8988T (cell line): ENCODE results near the gene POGLUT3.
A peak's percentile ranks its signal among the peaks of the same experiment; 100 is the strongest.

ENCODE experiments used
- DNase-seq: peaks from one replicate; pipeline ENCODE4 v3.0.0; 2011

Gene POGLUT3, protein sequence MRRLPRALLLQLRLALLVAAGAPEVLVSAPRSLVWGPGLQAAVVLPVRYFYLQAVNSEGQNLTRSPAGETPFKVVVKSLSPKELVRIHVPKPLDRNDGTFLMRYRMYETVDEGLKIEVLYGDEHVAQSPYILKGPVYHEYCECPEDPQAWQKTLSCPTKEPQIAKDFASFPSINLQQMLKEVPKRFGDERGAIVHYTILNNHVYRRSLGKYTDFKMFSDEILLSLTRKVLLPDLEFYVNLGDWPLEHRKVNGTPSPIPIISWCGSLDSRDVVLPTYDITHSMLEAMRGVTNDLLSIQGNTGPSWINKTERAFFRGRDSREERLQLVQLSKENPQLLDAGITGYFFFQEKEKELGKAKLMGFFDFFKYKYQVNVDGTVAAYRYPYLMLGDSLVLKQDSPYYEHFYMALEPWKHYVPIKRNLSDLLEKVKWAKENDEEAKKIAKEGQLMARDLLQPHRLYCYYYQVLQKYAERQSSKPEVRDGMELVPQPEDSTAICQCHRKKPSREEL

GRCh38 chr11:108498046-108498815 lies at the start of gene POGLUT3:
TSS of gene POGLUT3 (minus strand) at chr11:108498384. CDS start at chr11:108498366, 18 bp downstream.
- DNase-seq: peak; percentile 79

DNA sequence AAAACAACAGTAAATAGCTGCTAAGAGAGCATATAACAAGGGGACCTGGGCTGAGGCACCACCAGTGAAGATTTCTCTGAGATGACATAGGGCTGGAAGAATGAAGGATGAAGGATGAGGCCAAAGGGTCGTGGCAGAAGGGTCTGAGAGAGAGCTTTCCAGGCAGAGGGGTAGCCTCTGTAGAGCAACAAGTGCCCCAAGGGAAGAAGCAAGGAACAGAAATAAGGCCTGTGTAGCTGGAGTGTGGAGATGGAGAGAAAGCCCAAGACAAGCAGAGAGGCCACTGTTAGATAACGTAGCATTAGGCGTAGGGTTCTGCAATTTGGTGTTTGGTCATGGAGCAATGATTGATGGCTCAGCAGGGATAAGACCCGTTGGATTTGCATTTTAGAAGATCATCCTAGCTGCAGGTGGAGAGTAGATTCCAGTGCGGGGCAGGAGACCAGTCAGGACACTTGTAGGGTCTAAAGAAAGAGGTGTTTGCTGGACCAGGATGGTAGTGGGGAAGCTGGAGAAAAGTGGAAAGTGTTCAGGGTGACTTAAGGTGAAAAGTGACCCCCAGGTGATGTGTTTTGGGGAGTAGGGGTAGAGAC lies 47.8 kb upstream of the POGLUT3 start:
- no peak for DNase-seq

DNA sequence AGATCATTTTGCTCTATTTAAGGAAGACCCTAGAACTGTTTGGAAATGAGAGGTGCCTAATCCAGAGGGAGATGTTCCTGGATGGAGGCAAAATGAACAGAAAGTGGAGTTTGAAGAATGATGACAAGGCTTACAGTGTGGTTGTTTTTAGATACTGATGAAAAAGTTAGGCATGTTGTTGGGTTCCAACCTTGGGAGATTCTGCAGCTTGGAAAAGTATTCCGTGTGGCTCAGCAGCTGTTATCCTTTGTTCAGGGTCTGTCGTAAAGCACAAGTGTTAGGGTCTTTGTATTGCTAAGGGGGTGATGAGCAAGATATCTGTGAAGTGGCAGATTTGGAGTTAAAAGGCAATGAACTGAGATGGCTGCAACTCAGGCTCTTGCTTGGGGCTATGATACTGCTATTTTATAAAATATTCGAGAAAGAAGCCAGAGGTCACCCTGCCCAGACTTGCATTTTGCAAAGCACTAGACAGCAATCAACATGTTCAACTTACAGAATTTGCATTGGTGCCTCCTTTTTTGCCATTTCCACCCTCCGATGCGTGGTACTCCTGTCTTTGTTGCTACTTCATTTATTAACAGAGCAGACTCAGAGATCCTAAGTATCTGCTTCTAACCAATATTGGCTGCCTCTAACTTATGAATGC lies 45.3 kb upstream of the POGLUT3 start:
- no peak for DNase-seq

- DNase-seq: no peak
Observed at GRCh38 chr11:108541531-108541930, 43.3 kb upstream of the POGLUT3 start.

GRCh38 chr11:108538502-108538901 lies 40.3 kb upstream of the POGLUT3 start:
- no peak for DNase-seq

DNA sequence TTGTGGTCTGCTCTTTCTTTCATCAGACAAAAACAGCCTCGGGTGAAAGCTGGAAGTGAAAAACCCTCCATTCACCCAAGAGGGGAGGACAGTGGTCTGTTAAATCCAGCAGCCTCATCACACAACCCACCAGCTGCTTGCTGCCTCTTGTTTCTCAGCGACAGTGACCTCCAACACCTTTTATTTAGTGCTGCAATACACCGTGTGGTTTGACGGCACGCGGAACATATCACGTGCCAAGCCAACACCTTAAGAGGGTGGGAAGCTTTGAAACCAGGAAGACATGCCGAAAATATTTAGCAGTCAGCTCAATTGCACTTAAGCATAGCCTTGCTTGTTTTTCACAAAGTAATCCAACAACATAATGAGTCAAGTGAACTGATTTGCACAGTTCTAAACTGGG lies 39.8 kb upstream of the POGLUT3 start:
- DNase-seq: no peak

DNA sequence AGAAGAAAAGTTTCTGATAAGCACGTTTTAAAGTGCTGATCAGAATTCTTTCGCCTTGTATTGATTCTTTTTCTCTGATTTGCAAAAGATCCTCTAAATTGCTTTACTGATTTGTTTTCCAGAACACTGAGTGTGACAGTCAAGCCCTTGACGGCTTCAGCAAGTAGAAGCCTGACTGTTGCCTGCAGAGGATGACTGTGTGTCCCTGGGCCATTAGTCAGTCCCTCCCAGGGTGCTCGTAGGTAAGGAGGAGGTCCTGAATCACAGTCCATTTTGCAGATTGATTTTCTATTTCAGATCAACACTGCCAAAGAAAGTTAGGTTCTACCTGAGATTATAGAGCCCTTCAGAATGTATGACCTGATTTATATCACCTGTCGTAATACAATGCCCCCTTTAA lies 38.6 kb upstream of the POGLUT3 start:
- no peak for DNase-seq

- no peak for DNase-seq
Observed at GRCh38 chr11:108535384-108535955, 37.3 kb upstream of the POGLUT3 start.

DNA sequence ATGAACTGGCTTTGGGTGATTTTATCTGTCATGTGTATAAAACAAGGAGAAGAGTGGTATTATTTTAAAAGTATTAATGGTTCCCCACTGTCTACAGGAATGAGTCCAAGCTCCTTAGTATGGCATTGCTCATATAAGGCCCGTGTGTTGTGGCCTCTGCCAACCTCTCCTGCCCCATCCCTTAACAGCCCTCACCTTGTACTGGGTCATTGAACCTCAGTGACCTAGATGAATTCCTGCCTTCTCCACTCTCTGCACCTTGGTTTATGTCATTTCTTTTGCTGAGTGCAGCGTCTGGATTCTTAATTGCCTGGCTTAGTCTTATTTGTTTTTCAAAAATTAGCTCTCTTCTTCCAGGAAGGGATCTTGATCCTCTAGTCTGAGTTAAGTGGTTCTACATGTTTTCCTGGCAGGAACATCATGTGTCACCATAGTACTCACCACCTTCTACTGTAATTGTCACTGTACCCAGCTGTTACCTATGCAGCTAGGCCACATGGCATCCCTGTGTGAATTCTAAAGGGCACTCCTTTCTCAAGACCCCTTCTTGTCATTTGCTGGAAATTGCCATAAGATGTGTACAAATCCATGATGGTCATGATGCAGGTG lies 36.2 kb upstream of the POGLUT3 start:
- DNase-seq: no peak

- no peak for DNase-seq
Observed at GRCh38 chr11:108530426-108530825, 32.2 kb upstream of the POGLUT3 start.

DNA sequence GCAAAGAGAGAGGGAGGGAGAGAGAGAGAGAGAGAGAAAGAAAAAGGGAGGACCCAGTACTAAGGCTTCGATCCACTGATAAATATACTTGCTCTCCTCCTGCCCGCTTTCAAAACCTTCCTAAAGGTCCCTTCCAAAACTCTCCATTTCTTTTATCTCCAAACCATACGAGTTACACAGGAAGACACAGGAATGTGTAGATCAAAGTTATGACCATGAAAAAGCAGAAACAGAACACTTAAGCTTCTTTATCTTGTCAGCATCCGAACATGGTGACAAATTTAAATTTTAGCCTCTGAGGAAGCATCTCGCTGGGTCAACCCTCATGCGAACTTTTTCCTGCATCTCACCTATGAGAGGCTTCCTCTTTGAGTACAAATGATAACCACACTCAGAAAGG lies 29.2 kb upstream of the POGLUT3 start:
- DNase-seq: no peak

GRCh38 chr11:108525161-108525560 lies 27.0 kb upstream of the POGLUT3 start:
- DNase-seq: no peak

GRCh38 chr11:108524422-108524821 lies 26.2 kb upstream of the POGLUT3 start:
- no peak for DNase-seq

DNA sequence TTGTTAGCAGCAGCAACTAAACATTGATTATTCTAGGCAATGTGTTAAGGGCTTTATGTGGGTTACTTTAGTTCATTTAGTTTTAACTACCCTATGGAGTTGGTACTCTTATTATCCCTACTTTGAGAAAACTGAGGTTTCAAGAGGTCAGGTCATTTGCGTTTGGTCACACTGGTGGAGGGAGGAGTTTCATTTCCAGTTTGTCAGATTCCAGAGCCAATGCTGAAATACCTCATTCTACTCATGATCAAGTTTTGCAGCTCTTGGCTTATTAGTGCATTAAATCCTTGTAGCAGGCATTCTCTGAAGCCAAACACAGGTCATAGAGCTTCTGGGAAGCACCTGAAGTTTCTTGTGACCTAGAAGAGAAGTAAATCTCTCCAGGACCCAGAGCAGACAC lies 24.1 kb upstream of the POGLUT3 start:
- DNase-seq: no peak

GRCh38 chr11:108518581-108518980 lies 20.4 kb upstream of the POGLUT3 start:
- no peak for DNase-seq

DNA sequence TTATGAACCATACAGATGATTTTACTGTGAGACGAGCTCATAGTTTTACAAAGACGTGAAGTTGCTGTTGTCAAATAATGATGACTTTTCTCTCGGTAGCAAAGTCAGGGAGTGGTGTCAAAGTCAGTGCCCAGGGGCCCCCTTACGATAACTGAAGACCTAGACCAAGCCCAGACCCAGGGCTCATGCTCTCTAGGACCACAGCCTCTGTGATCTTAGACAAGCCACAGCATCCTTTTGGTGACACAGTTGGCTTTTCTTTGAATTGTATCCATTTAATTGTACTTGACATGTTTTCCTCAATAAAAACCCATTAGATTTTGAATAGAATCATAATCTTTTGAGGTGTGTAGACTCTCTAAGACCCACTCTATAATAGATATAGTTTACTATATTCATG lies 17.9 kb upstream of the POGLUT3 start:
- no peak for DNase-seq

GRCh38 chr11:108512708-108513107 lies 14.5 kb upstream of the POGLUT3 start:
- DNase-seq: no peak

- DNase-seq: no peak
Observed at GRCh38 chr11:108511851-108512474, 13.8 kb upstream of the POGLUT3 start.

GRCh38 chr11:108508653-108509593 lies 10.7 kb upstream of the POGLUT3 start:
- DNase-seq: no peak

- no peak for DNase-seq
Observed at GRCh38 chr11:108501396-108501795, 3.2 kb upstream of the POGLUT3 start.

- no peak for DNase-seq
Observed at GRCh38 chr11:108500721-108501120, 2.5 kb upstream of the POGLUT3 start.
